A549 treated with Mapracorat at 1 μM for 4 hours (cell line): ENCODE results near the gene CBX3. TPM values are rescaled to one million over a fixed set of nuclear protein-coding genes. Genes with fewer than 3 reads are reported as not detected.

ENCODE experiments used
- total RNA-seq: library from RNA; stranded (reverse); fragments of 200-300 nt; extraction: Qiagen RNA extraction; gene quantifications from 5 replicates; pipeline ENCODE4 v1.2.3, GENCODE V29; 2022

The CBX3 gene
- 213 to 279 TPM (median 222 TPM) in 5 replicates for total RNA-seq

GRCh38 chr7:26201247-26202018, at the start of gene CBX3:
CBX3 (plus strand) TSS chr7:26201745; CDS start chr7:26202999, 1,254 bp downstream.

GRCh38 chr7:26151953-26152781, 49.4 kb upstream of the CBX3 start, which contains the start of gene NFE2L3:
NFE2L3 (plus strand) TSS chr7:26152198; CDS start chr7:26152499, 301 bp downstream.

DNA sequence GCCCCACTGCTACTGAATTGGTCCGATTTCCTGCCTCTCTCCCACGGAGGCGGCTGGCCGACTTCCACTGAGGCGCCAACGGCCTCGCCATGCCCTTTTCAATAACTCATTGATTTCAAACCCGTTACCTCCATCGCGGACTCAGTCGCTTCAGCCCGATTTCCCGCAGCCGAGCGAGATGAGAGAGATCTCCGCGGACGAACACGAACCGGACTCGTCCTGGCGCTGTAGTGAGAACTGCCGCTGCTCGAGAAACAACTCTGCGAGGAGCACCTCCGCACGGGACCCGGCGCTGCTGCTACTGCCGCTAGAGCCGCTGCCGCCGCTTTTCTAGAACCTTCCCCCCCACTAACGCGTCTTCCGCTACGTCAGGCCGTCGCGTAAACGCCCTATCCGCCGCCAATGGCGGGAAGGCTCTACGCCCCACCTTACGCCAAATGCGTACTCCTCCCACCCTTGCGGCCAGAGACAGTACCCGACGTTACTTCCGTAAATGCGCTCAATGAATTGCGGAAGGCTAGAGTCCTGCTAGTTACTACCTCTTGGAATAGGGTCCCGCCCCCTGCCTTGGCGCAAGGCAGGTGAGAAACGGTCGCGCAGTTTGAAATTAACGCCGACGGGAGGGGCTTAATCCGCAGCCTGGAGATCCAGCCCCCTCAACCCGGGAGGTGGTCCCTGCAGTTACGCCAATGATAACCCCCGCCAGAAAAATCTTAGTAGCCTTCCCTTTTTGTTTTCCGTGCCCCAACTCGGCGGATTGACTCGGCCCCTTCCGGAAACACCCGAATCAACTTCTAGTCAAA, 900 bp upstream of the CBX3 start, which contains the start of gene HNRNPA2B1:
TSS of gene HNRNPA2B1 (minus strand) at position 303 of the 803 bp plus-strand sequence. CDS start at position 134, 169 bp downstream.

Other genes with a start within 250 kb of the CBX3 start
- 7.3 to 9.5 TPM (median 7.8 TPM) in 5 replicates for gene NFE2L3, start 49.5 kb upstream of the CBX3 start, total RNA-seq
- gene HNRNPA2B1, start 999 bp upstream of the CBX3 start, total RNA-seq: 1,157 to 1,358 TPM (median 1,176 TPM) in 5 replicates
- 3.8 to 5.4 TPM (median 4.8 TPM) in 5 replicates for gene SNX10, start 90.1 kb downstream of the CBX3 start, total RNA-seq